ENCODE data around the gene SRD5A2.

SRD5A2 gene

DNA sequence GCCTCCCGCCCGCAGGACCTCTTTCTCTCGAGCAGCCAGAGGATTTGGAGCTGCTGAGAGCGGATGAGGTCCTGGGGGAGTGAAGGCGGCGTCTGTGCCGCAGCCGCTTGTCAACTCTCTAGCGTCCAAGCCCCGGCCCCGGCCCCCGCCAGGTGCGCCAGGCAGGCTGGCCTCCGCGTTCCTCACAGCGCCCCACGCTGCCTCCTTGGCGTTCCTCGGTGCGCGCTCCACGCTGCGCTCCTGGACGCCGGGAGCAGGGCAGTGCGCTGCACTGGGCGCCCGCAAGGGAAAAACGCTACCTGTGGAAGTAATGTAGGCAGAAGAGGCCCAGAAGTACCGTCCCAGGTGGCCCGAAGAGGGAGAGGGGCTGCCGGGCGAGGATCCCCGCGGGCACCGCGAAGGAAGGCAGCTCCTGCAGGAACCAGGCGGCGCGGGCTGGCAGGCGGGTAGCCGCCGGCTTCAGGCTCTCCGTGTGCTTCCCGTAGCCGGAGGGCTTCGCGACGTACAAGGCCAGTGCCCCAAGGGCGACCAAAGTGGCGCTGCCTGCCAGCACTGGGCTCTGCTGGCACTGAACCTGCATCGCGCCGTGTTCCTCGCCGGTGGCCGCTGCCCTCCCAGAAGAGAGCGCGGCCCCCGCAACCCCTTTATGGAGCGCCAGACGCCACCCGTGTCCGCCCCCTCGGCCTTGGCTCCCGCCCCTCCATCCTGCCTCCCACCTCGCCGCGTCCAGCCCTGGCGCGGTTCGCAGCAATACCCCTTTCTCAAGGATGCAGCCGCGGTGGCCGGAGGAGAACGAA lies at the start of gene SRD5A2:
TSS of gene SRD5A2 (minus strand) at position 618 of the 797 bp plus-strand sequence. CDS start at position 580, 38 bp downstream.
- Histone ChIP-seq H3K4me3 (ENCODE audit: low read depth in 1 of 2, low read length in 2 of 2) (no peak within 1 kb of the TSS), H3K4me1 (ENCODE audit: control insufficient read depth in 1 of 2, insufficient read depth in 2 of 2, low read length in 2 of 2) (no peaks in the 10 kb centered on the region)

DNA sequence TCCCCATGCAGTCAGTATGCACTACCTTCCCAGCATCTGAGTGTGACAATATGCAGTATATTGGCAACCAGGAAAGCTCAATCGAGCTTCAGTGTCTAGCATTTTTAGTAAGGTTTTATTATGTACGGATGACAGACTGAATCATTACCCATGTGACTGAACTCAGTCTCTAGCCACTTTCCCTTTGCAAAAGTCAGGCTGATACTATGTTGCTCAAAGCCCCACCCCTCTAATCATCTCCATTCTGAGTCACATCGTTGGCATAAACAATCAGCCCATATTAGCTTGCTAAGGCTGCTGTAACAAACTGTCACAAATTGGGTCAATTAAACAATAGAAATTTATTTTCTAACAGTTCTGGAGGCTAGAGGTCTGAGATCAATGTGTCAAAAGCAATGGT lies 25.8 kb upstream of the SRD5A2 start:
- no peak overlapping the region for H3K27ac ChIP-seq (ENCODE audit: low read length)
- H3K4me1 ChIP-seq (ENCODE audit: control insufficient read depth in 1 of 2, insufficient read depth in 2 of 2, low read length in 2 of 2): no peaks in the 10 kb centered on the region
- H3K9me3 ChIP-seq (ENCODE audit: control insufficient read depth in 1 of 2, low read length in 2 of 2): peaks cover 4 to 15% of the 10 kb centered on the region in 2 donors
- H3K4me3 ChIP-seq (ENCODE audit: low read depth in 1 of 2, low read length in 2 of 2): no peak overlapping the region
- H3K27me3 ChIP-seq (ENCODE audit: low read depth, low read length): no peaks in the 10 kb centered on the region
- no peaks in the 10 kb centered on the region for H3K36me3 ChIP-seq (ENCODE audit: control insufficient read depth in 1 of 2, insufficient read depth in 2 of 2, low read length in 2 of 2)

More for the DNA sequence above, at the start of gene SRD5A2:
- Histone ChIP-seq H3K27ac (ENCODE audit: low read length) (no peak within 1 kb of the TSS), H3K36me3 (ENCODE audit: control insufficient read depth in 1 of 2, insufficient read depth in 2 of 2, low read length in 2 of 2) (no peaks in the 10 kb centered on the region), H3K27me3 (ENCODE audit: low read depth, low read length) (peaks cover 6% of the 10 kb centered on the region), H3K9me3 (ENCODE audit: control insufficient read depth in 1 of 2, low read length in 2 of 2) (no peaks in the 10 kb centered on the region)

- H3K9me3 ChIP-seq (ENCODE audit: control insufficient read depth in 1 of 2, low read length in 2 of 2): peaks cover 0 to 17% of the 10 kb centered on the region in 2 donors
Observed at GRCh38 chr2:31598694-31599093, 18.0 kb upstream of the SRD5A2 start.

DNA sequence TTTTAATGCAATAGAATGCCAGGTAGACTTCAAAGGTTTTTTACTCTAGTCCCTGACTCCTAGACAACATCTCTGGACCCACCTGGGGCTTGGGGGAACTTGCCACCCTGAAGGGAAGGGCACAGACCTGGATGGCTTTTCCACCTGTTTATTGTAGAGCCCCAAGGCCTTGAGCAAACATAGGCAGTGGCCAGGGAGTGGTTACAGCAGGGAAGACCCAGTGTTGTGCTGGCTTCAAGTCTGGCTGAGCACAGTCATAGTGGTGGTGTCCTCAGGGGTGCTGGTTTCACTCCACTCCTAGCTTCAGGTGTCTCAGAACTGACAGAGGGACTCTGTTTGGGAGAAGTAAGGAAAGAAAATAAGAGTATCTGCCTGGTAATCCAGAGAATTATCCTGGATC lies 5.5 kb upstream of the SRD5A2 start:
- H3K36me3 ChIP-seq (ENCODE audit: control insufficient read depth in 1 of 2, insufficient read depth in 2 of 2, low read length in 2 of 2): no peaks in the 10 kb centered on the region
- H3K4me3 ChIP-seq (ENCODE audit: low read depth in 1 of 2, low read length in 2 of 2): no peak overlapping the region
- H3K9me3 ChIP-seq (ENCODE audit: control insufficient read depth in 1 of 2, low read length in 2 of 2): peaks cover 0 to 6% of the 10 kb centered on the region in 2 donors
- no peaks in the 10 kb centered on the region for H3K27me3 ChIP-seq (ENCODE audit: low read depth, low read length)
- no peaks in the 10 kb centered on the region for H3K4me1 ChIP-seq (ENCODE audit: control insufficient read depth in 1 of 2, insufficient read depth in 2 of 2, low read length in 2 of 2)
- no peak overlapping the region for H3K27ac ChIP-seq (ENCODE audit: low read length)

More at GRCh38 chr2:31598694-31599093, 18.0 kb upstream of the SRD5A2 start:
- Histone ChIP-seq H3K36me3 (ENCODE audit: control insufficient read depth in 1 of 2, insufficient read depth in 2 of 2, low read length in 2 of 2) (no peaks in the 10 kb centered on the region), H3K4me1 (ENCODE audit: control insufficient read depth in 1 of 2, insufficient read depth in 2 of 2, low read length in 2 of 2) (no peaks in the 10 kb centered on the region), H3K27me3 (ENCODE audit: low read depth, low read length) (no peaks in the 10 kb centered on the region), H3K27ac (ENCODE audit: low read length) (no peak overlapping the region), H3K4me3 (ENCODE audit: low read depth in 1 of 2, low read length in 2 of 2) (no peak overlapping the region)

DNA sequence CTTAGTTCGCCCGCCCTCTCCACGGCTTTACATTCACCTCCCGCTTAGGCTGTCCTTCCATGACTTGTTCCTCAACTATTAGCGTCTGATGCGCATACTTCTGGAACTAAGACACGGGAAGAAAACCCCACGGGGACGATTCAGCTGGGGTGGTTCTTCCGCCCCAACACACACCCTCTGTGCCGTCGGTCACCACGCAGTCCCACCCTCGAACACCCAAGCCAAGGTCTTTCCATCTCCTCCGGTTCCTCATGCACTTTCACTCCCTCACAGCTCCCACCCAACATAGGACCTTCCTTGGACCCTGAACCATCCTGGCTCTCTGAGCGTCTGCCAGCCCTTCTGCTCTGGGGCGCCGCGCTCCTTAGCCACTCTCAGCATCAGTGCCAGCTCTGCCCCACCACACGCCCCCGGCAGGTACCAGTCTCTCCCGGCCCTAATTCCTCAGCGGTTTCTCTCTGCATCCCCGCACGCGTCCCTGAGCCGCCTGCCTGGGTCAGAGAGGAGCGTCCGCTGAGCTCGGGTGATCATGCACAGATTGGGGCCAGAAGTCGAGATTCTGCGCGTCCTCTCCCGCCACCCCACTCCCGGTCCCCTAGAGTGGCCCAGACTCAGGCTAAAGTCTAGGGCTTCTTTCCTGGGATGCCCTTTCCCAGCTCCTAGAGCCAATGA lies 522 bp upstream of the SRD5A2 start:
- Histone ChIP-seq H3K9me3 (ENCODE audit: control insufficient read depth in 1 of 2, low read length in 2 of 2) (no peaks in the 10 kb centered on the region), H3K4me3 (ENCODE audit: low read depth in 1 of 2, low read length in 2 of 2) (no peak overlapping the region), H3K27ac (ENCODE audit: low read length) (no peak overlapping the region), H3K36me3 (ENCODE audit: control insufficient read depth in 1 of 2, insufficient read depth in 2 of 2, low read length in 2 of 2) (no peaks in the 10 kb centered on the region), H3K4me1 (ENCODE audit: control insufficient read depth in 1 of 2, insufficient read depth in 2 of 2, low read length in 2 of 2) (no peaks in the 10 kb centered on the region), H3K27me3 (ENCODE audit: low read depth, low read length) (peaks cover 6% of the 10 kb centered on the region)

GRCh38 chr2:31579996-31580320 lies 780 bp downstream of the SRD5A2 start:
- no peaks in the 10 kb centered on the region for H3K36me3 ChIP-seq (ENCODE audit: control insufficient read depth in 1 of 2, insufficient read depth in 2 of 2, low read length in 2 of 2)
- peaks cover 6% of the 10 kb centered on the region for H3K27me3 ChIP-seq (ENCODE audit: low read depth, low read length)
- H3K9me3 ChIP-seq (ENCODE audit: control insufficient read depth in 1 of 2, low read length in 2 of 2): no peaks in the 10 kb centered on the region
- H3K27ac ChIP-seq (ENCODE audit: low read length): no peak overlapping the region
- H3K4me1 ChIP-seq (ENCODE audit: control insufficient read depth in 1 of 2, insufficient read depth in 2 of 2, low read length in 2 of 2): no peaks in the 10 kb centered on the region
- H3K4me3 ChIP-seq (ENCODE audit: low read depth in 1 of 2, low read length in 2 of 2): no peak overlapping the region

- no peak overlapping the region for H3K4me3 ChIP-seq (ENCODE audit: low read depth in 1 of 2, low read length in 2 of 2)
- H3K36me3 ChIP-seq (ENCODE audit: control insufficient read depth in 1 of 2, insufficient read depth in 2 of 2, low read length in 2 of 2): no peaks in the 10 kb centered on the region
- peaks cover 6% of the 10 kb centered on the region for H3K27me3 ChIP-seq (ENCODE audit: low read depth, low read length)
- no peaks in the 10 kb centered on the region for H3K4me1 ChIP-seq (ENCODE audit: control insufficient read depth in 1 of 2, insufficient read depth in 2 of 2, low read length in 2 of 2)
- no peak overlapping the region for H3K27ac ChIP-seq (ENCODE audit: low read length)
- H3K9me3 ChIP-seq (ENCODE audit: control insufficient read depth in 1 of 2, low read length in 2 of 2): no peaks in the 10 kb centered on the region
Observed at GRCh38 chr2:31578316-31578715, 2.4 kb downstream of the SRD5A2 start.

DNA sequence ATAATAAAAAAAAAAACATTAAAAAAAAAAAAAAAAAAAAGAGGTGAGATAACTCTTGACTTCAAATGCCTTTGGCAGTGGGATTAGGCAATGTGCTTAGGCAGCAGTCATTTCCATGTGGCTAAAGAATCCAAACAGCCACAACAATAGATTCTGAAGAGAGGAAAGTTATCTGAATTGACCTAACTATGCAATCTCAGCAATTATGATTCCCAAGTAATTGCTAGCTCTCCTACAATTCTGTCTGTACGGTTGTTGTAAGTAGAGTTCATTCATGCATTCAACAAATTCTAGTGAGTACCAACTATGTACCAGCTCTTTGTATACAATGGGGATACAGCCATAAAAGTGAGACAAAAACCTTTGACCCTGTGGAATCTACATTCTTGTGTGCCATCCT lies 3.6 kb downstream of the SRD5A2 start:
- Histone ChIP-seq H3K36me3 (ENCODE audit: control insufficient read depth in 1 of 2, insufficient read depth in 2 of 2, low read length in 2 of 2) (no peaks in the 10 kb centered on the region), H3K27me3 (ENCODE audit: low read depth, low read length) (peaks cover 6% of the 10 kb centered on the region), H3K4me3 (ENCODE audit: low read depth in 1 of 2, low read length in 2 of 2) (no peak overlapping the region), H3K9me3 (ENCODE audit: control insufficient read depth in 1 of 2, low read length in 2 of 2) (peaks cover 0 to under 1% of the 10 kb centered on the region in 2 donors), H3K27ac (ENCODE audit: low read length) (no peak overlapping the region), H3K4me1 (ENCODE audit: control insufficient read depth in 1 of 2, insufficient read depth in 2 of 2, low read length in 2 of 2) (no peaks in the 10 kb centered on the region)

DNA sequence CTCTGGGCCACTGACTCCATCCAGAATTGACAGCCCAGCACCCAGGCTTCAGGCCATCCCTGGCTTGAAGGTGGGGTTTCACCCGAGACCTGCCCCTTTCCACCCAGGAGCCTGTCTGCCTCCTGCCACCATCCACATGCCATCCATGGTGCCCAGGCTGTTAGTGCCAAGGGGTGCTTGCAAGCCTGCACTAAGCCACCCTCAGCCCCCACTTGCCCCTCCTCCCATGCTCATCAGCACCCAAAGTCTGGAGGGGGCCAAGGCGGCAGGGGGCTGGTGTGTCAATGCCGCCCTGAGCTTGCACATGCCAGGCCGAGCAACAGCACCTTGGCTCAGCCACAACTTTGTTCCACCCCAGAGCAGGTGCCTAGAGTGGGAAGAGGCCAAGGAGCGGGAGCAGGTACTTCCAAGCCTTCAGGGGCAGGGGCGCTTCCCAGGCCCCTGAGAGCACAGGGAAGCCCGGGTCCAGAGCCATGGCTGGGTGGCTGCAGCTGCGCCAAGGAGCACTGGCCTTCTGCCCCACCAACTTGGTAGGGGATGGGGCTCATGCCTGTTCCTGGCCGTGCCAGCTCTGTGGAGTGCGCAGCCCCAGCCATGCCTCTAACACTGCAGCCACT lies 12.0 kb downstream of the SRD5A2 start:
- Histone ChIP-seq H3K4me1 (ENCODE audit: control insufficient read depth in 1 of 2, insufficient read depth in 2 of 2, low read length in 2 of 2) (no peaks in the 10 kb centered on the region), H3K4me3 (ENCODE audit: low read depth in 1 of 2, low read length in 2 of 2) (no peak overlapping the region)

GRCh38 chr2:31567679-31568078 lies 13.1 kb downstream of the SRD5A2 start:
- H3K36me3 ChIP-seq (ENCODE audit: control insufficient read depth in 1 of 2, insufficient read depth in 2 of 2, low read length in 2 of 2): no peaks in the 10 kb centered on the region
- no peaks in the 10 kb centered on the region for H3K4me1 ChIP-seq (ENCODE audit: control insufficient read depth in 1 of 2, insufficient read depth in 2 of 2, low read length in 2 of 2)
- peaks cover 0 to 11% of the 10 kb centered on the region in 2 donors for H3K9me3 ChIP-seq (ENCODE audit: control insufficient read depth in 1 of 2, low read length in 2 of 2)
- no peak overlapping the region for H3K4me3 ChIP-seq (ENCODE audit: low read depth in 1 of 2, low read length in 2 of 2)
- H3K27ac ChIP-seq (ENCODE audit: low read length): no peak overlapping the region
- H3K27me3 ChIP-seq (ENCODE audit: low read depth, low read length): no peaks in the 10 kb centered on the region

More for the DNA sequence above, 12.0 kb downstream of the SRD5A2 start:
- no peaks in the 10 kb centered on the region for H3K36me3 ChIP-seq (ENCODE audit: control insufficient read depth in 1 of 2, insufficient read depth in 2 of 2, low read length in 2 of 2)
- no peaks in the 10 kb centered on the region for H3K27me3 ChIP-seq (ENCODE audit: low read depth, low read length)
- H3K9me3 ChIP-seq (ENCODE audit: control insufficient read depth in 1 of 2, low read length in 2 of 2): peaks cover 0 to 11% of the 10 kb centered on the region in 2 donors
- H3K27ac ChIP-seq (ENCODE audit: low read length): no peak overlapping the region

GRCh38 chr2:31563273-31563839 lies 17.4 kb downstream of the SRD5A2 start:
- Histone ChIP-seq H3K36me3 (ENCODE audit: control insufficient read depth in 1 of 2, insufficient read depth in 2 of 2, low read length in 2 of 2) (no peaks in the 10 kb centered on the region), H3K9me3 (ENCODE audit: control insufficient read depth in 1 of 2, low read length in 2 of 2) (no peaks in the 10 kb centered on the region), H3K4me3 (ENCODE audit: low read depth in 1 of 2, low read length in 2 of 2) (no peak overlapping the region), H3K4me1 (ENCODE audit: control insufficient read depth in 1 of 2, insufficient read depth in 2 of 2, low read length in 2 of 2) (no peaks in the 10 kb centered on the region), H3K27me3 (ENCODE audit: low read depth, low read length) (no peaks in the 10 kb centered on the region), H3K27ac (ENCODE audit: low read length) (no peak overlapping the region)

Measured in muscle layer of duodenum (tissue), 2 donors.